Hindlimb muscle (tissue), 1 donor: ENCODE data around the gene OR7A5. TPM values are rescaled to one million over a fixed set of nuclear protein-coding genes. Genes with fewer than 3 reads are reported as not detected.
"Not testable (repeated sequence)": the region's sequence is repeated elsewhere in the genome, so short reads cannot be mapped to it uniquely, and the experiment has no call there.

Experiments
- DNase-seq: peaks from one replicate; pipeline ENCODE4 v3.0.0-alpha.2; 2013
- polyA plus RNA-seq: library from polyadenylated mRNA; unstranded; fragments of 120-200 nt; gene quantifications from one replicate; pipeline ENCODE4 v1.2.1, GENCODE V29; 2013; ENCODE audit not compliant: insufficient read length

OR7A5 gene
- polyA plus RNA-seq, 1 donor, result not detected

DNA sequence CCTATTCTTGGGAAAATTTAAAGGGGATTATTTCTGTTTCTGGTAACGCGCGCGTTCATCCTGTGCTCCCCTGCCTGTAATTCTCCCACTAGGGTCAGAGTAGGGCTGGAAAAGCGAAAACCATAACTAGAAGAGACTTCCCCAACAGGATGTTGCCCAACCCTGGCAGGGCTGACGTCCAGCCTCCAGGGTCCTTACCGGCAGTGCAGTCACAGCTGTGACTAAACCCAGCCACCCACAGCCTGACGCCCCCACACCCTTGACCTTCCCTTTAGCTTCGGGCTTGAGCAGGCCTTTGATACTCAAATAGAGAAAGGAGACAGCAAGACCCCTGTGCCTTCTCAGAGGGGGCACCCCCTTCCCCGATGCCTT lies 50.3 kb downstream of the OR7A5 start:
- DNase-seq, result peak; percentile 15

DNA sequence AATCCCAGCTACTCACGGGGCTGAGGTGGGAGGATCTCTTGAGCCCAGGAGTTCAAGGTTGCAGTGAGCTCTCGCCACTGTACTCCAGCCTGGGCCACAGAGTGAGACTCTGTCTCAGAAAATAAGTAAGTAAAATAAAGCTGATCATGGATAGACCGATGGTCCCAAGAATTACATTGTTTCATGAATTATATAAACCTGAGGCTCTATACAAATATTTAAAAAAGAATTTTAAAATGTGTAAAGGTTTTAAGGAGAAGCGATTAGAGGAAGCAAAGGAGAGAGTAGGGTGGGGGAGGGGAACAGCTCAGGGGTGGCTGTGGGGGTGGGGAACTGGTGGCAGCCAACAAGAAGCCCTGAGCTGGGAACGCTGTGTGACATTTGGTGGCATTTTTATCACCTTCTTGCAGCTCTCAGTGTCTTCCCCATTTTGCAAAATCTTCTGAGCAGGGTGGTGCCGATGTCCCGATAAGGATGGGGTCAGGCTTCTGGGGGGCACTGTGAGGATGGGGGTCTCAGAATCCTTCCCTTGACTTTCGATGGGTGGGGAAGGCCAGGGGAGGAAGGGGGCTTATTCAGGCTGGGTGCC lies 51.5 kb downstream of the OR7A5 start:
- not testable (repeated sequence) for DNase-seq

DNA sequence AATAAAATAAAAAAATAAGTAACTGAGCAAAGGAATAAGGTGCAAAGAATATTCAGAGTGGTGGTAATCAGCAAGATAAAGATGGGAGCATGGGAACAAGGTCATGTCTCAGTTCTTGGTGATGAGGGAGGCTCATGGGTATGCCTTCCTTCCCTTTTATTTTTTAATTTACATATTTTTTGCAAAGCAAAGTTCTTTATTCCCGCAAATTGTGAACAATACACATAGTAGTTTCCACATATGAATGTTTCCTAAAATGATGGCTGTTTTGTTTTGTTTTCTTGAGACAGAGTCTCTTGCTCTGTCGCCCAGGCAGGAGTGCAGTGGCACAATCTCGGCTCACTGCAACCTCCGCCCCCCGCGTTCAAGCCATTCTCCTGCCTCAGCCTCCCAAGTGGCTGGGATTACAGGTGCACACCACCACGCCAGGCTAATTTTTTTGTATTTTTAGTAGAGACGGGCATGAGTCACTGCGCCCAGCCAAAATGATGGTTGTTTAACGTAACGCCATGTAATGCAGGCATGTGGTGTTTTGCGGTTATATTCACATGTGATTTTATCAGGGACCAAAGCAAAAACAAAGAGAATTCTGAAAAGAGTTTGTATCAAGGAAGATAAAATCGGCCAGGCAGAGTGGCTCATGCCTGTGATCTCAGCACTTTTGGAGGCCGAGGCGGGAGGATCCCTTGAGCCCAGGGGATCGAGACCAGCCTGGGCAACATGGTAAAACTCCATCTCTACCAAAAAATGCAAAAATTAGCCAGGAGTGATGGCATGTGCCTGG lies 52.2 kb downstream of the OR7A5 start:
- DNase-seq, result no peak

DNA sequence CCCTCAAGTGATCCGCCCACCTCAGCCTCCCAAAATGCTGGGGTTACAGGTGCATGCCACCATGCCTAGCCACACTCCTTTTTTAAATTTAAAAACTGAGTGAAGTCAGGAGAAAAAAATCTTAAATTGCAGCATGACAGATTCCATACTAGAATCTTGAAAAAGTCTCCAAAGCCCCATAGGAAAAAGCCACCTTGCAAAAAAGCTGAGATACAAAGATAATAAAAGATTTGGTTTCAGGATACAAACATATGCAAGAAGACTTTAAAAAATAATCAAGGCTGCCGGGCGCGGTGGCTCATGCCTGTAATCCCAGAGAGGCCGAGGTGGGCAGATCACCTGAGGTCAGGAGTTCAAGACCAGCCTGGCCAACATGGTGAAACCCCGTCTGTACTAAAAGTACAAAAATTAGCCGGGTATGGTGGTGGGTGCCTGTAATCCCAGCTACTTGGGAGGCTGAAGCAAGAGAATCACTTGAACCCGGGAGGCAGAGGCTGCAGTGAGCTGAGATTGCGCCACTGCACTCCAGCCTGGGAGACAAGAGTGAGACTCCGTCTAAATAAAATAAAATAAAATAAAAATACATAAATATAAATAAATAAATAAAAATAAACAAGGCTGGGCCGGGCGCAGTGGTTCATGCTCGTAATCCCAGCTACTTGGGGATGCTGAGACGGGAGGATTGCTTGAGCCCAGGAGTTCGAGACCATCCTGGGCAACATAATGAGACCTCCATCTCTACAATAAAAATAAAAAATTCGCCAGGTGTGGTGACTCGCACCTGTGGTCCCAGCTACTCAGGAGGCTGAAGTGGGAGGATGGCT lies 53.1 kb downstream of the OR7A5 start:
- DNase-seq, result not testable (repeated sequence)

DNA sequence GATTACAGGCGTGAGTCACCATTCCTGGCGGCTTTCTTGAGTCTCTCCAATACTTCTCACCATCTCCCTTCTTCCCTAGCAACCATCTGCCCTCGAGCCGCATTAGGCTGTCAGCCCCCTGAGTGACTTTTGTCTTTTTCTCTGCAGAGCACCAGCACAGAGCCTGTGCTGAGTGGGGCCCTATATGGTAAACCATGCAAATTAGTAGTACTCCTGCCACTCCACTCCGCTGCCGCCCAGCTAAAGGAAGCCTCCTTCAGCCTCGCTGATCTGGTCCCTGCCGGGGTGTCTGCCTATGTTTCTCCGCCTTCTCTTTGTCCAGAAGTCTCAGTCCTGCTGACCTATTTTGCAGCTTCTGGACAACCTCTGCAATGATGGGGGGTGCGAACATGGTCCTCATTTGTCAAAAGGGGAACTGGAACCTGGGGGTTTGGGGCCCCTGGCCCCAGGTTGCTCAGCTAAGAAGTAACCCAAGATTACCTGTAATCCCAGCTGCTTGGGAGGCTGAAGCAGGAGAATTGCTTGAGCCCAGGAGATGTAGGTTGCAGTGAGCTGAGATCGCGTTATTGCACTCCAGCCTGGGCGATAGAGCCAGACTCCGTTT lies 54.3 kb downstream of the OR7A5 start:
- not testable (repeated sequence) for DNase-seq

DNA sequence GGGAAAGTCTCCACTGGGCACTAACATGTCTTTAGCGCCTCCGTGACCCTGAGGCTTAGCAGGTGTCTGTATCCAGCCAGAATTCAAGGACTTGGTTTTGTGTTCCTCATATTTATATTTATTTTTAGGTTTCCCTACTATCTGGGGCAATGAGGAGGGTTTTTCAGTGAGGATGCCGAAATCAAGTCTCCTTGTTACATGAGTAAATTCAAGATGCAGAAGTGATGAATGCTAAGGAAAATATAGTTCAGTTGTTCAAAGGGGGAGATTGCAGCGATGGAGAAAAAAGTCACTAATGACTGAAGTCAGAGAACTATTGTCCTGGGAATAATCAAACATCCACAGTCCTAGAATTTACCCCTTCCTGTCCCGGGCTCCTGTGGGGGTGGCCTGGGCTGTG lies 55.8 kb downstream of the OR7A5 start:
- DNase-seq, result no peak

DNA sequence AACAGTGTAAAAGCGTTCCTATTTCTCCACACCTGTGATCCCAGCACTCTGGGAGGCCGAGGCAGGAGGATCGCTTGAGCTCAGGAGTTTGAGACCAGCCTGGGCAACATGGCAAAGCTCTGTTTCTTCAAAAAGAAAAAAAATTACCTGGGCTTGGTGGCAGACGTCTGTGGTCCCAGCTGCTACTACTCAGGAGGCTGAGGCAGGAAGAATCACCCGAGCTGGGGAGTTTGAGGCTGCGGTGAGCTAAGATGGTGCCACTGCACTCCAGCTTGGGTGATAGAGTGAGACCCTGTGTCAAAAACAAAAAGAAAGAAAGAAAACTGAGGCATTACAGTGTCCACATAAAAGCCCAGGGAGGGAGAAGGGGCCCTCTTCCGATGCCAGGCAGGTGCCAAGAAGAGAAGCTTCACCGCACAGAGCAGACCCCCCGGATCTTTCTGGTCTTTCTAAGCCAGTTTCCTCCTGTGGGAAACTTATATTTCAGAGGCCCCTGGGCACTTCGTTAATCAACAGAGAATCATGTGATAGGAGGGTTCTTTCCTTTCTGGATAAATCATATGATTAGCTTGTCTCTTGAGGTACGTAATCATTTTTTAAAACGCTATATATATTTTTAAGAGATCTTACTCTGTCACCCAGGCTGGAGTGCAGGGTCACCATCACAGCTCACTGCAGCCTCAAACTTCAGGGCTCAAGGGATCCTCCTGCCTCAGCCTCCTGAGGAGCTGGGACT lies 56.7 kb downstream of the OR7A5 start, which contains the start of gene ADGRE2:
TSS of gene ADGRE2 (minus strand) at position 451 of the 736 bp plus-strand sequence. CDS start 1,804 bp downstream, outside the sequence.
- DNase-seq, result not testable (repeated sequence)

DNA sequence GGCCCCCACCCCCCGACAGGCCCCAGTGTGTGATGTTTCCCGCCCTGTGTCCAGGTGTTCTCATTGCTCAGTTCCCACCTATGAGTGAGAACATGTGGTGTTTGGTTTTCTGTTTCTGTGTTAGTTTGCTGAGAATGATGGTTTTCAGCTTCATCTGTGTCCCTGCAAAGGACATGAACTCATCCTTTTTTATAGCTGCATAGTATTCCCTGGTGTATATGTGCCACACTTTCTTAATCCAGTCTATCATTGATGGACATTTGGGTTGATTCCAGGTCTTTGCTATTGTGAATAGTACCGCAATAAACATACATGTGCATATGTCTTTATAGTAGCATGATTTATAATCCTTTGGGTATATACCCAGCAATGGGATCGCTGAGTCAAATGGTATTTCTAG lies 57.3 kb downstream of the OR7A5 start:
- DNase-seq, result not testable (repeated sequence)

Other genes with a start within 250 kb of the OR7A5 start
- gene ADGRE3, start 160.3 kb downstream of the OR7A5 start, polyA plus RNA-seq, result not detected
- 22.5 TPM for gene ZNF333, start 145.1 kb downstream of the OR7A5 start, polyA plus RNA-seq
- gene ADGRE2, start 56.6 kb downstream of the OR7A5 start, polyA plus RNA-seq, result 1.4 TPM
- gene OR7C1, start within 50 bp of the OR7A5 start, polyA plus RNA-seq, result 0.18 TPM
- not detected for gene OR7A10, start 13.7 kb upstream of the OR7A5 start, polyA plus RNA-seq
- not detected for gene OR7A17, start 50.9 kb upstream of the OR7A5 start, polyA plus RNA-seq
- gene OR7C2, start 106.3 kb upstream of the OR7A5 start, polyA plus RNA-seq, result not detected
- 0.35 TPM for gene SLC1A6, start 144.7 kb upstream of the OR7A5 start, polyA plus RNA-seq
- gene CASP14, start 214.3 kb upstream of the OR7A5 start, polyA plus RNA-seq, result 0.31 TPM
- gene OR1I1, start 247.0 kb upstream of the OR7A5 start, polyA plus RNA-seq, result 0.03 TPM